K562 (cell line): ENCODE data around the gene AGPAT2. TPM values are rescaled to one million over a fixed set of nuclear protein-coding genes. Genes with fewer than 3 reads are reported as not detected.
A peak's percentile ranks its signal among the peaks of the same experiment; 100 is the strongest.

Source experiments
- ATAC-seq: fragments of 200-7000 bp; cut with Tn5 transposase; 3 replicates; pipeline ENCODE4 v1.9.1; 2020; ENCODE audit warnings: moderate library complexity
- BruUV-seq: library from RNA; stranded (reverse); fragments of 400-500 nt; replicated peaks from 2 replicates; lab custom pipeline; 2021; lab: Mats Ljungman, UMichigan
- CTCF ChIA-PET: fragments of 300-600 bp; formaldehyde crosslinking; extraction: SDS; loops from one replicate; lab custom pipeline; 2021; ENCODE audit warnings: low intra/inter-chr PET ratio; lab: Yijun Ruan, JAX
- POLR2A ChIA-PET: fragments of 300-600, 350-650 bp; sonication (Branson Sonifier 250); formaldehyde crosslinking; extraction: SDS; loops from one replicate; lab custom pipeline; 2021; ENCODE audit warnings: antibody characterized with exemption, inconsistent platforms; lab: Yijun Ruan, JAX
- DNase-seq, 4 experiments: peaks; one replicate each; pipeline versions ENCODE4 v3.0.0 to v3.0.0-alpha.2; 2011 to 2018; ENCODE audit warnings: low spot score in 3 of 4, mixed read lengths in 3 of 4; ENCODE audit errors: extremely low read depth in 1 of 4
- FAIRE-seq: peaks from 2 replicates; lab custom pipeline; 2011; peaks lifted over from hg19 to GRCh38; lab: Jason Lieb, UNC
- H2AFZ ChIP-seq: 2 replicates; pipeline ENCODE4 v1.6.0; 2011; ENCODE audit warnings: low read depth, low read length, control low read depth, inconsistent platforms
- H3K27ac ChIP-seq: fragments of 200-600 bp; 3 replicates; pipeline ENCODE4 v1.8.0; 2011; ENCODE audit warnings: low read depth, mild to moderate bottlenecking, control low read depth, inconsistent platforms, low read length, moderate library complexity, mixed read lengths; ENCODE audit errors: extremely low read depth
- H3K27me3 ChIP-seq, 2 experiments: fragments of 300-600 bp in 1 of 2; 2 replicates in 1 of 2; 3 replicates in 1 of 2; pipeline versions ENCODE4 v1.6.0 to v1.8.0; 2011; ENCODE audit warnings: inconsistent platforms in 2 of 2, low read length in 2 of 2, mild to moderate bottlenecking in 1 of 2, mixed read lengths in 1 of 2, moderate library complexity in 1 of 2; ENCODE audit not compliant: control insufficient read depth in 2 of 2, insufficient read depth in 2 of 2
- H3K36me3 ChIP-seq: fragments of 300-600 bp; 3 replicates; pipeline ENCODE4 v1.8.0; 2011; ENCODE audit warnings: mild to moderate bottlenecking, low read length, inconsistent platforms; ENCODE audit not compliant: control insufficient read depth, insufficient read depth
- H3K4me1 ChIP-seq, 2 experiments: fragments of 200-600 bp in 1 of 2; replicated peaks in 1 of 2; 2 replicates in 1 of 2; 3 replicates in 1 of 2; pipeline versions ENCODE4 v1.5.1 to v1.8.0; 2011; ENCODE audit warnings: inconsistent platforms in 2 of 2, low read length in 2 of 2, mild to moderate bottlenecking in 1 of 2, mixed read lengths in 1 of 2, moderate library complexity in 1 of 2; ENCODE audit not compliant: control insufficient read depth in 2 of 2, insufficient read depth in 2 of 2
- H3K4me2 ChIP-seq: 2 replicates; pipeline ENCODE4 v1.6.1; 2011; ENCODE audit warnings: low read length, control low read depth, inconsistent platforms, mixed read lengths; ENCODE audit not compliant: insufficient read depth
- H3K4me3 ChIP-seq: fragments of 200-600 bp; sonication (generic), shearing (Covaris generic); 2 replicates; pipeline ENCODE4 v1.5.1; 2016; ENCODE audit warnings: control low read depth, inconsistent platforms
- H3K79me2 ChIP-seq: fragments of 200-600 bp; 3 replicates; pipeline ENCODE4 v1.8.0; 2011; ENCODE audit warnings: low read length, inconsistent platforms; ENCODE audit not compliant: control insufficient read depth, insufficient read depth
- H3K9ac ChIP-seq, 2 experiments: 2 replicates each; pipeline versions ENCODE4 v1.6.0 to v1.6.1; 2011; ENCODE audit warnings: low read depth in 2 of 2, low read length in 2 of 2, control low read depth in 1 of 2, inconsistent platforms in 1 of 2, mild to moderate bottlenecking in 1 of 2, mixed read lengths in 1 of 2; ENCODE audit not compliant: insufficient read depth in 1 of 2
- H3K9me1 ChIP-seq: one replicate; pipeline ENCODE4 v1.6.0; 2011; ENCODE audit warnings: inconsistent platforms, mild to moderate bottlenecking, low read length, moderate library complexity; ENCODE audit not compliant: control insufficient read depth, insufficient read depth
- H3K9me3 ChIP-seq: replicated peaks from 2 replicates; pipeline ENCODE4 v1.5.1; 2011; ENCODE audit warnings: low read depth, low read length, inconsistent platforms; ENCODE audit not compliant: control insufficient read depth, insufficient read depth
- H4K20me1 ChIP-seq: replicated peaks from 2 replicates; pipeline ENCODE4 v1.6.1; 2011; ENCODE audit warnings: low read length, inconsistent platforms, mixed read lengths; ENCODE audit not compliant: control insufficient read depth, insufficient read depth
- ELF4 ChIP-seq: fragments of 450-650 bp; formaldehyde crosslinking; IDR thresholded peaks from 2 replicates; pipeline ENCODE4 v1.4.0; 2022; ENCODE audit warnings: missing genetic modification characterization
- HNRNPLL ChIP-seq: fragments of 200-400 bp; formaldehyde crosslinking; IDR thresholded peaks from 2 replicates; pipeline ENCODE4 v1.6.1; 2017; ENCODE audit warnings: low read length, low read depth, mild to moderate bottlenecking; ENCODE audit not compliant: poor library complexity, severe bottlenecking
- KAT2B ChIP-seq: IDR thresholded peaks from one replicate; pipeline ENCODE4 v1.6.1; 2012; ENCODE audit warnings: low read depth, mild to moderate bottlenecking, control low read depth, inconsistent platforms, low read length, moderate library complexity
- MTF1 ChIP-seq: fragments of 250-450 bp; sonication (Bioruptor Pico); IDR thresholded peaks from 2 replicates; pipeline ENCODE4 v1.9.0; 2021; ENCODE audit warnings: moderate library complexity, mild to moderate bottlenecking, inconsistent platforms, borderline replicate concordance
- MXD1 ChIP-seq: fragments of 250-450 bp; sonication (Bioruptor Pico); IDR thresholded peaks from 2 replicates; pipeline ENCODE4 v1.8.0; 2021; ENCODE audit warnings: borderline replicate concordance, mild to moderate bottlenecking, moderate library complexity; ENCODE audit not compliant: poor library complexity, severe bottlenecking
- NCOA4 ChIP-seq: fragments of 450-650 bp; IDR thresholded peaks from 2 replicates; pipeline ENCODE4 v1.6.1; 2018; ENCODE audit warnings: mild to moderate bottlenecking; ENCODE audit not compliant: partially characterized antibody
- NR2C1 ChIP-seq, 2 experiments: fragments of 450-650 bp; IDR thresholded peaks; 2 replicates each; pipeline ENCODE4 v1.6.1; 2017; ENCODE audit warnings: mild to moderate bottlenecking in 2 of 2, antibody characterized with exemption in 1 of 2, inconsistent platforms in 1 of 2, missing compliant biosample characterization in 1 of 2, missing genetic modification characterization in 1 of 2
- ZNF740 ChIP-seq, 3 experiments: fragments of 200-800 bp in 1 of 3; sonication (Bioruptor generic) in 1 of 3; sonication (generic) in 1 of 3; formaldehyde crosslinking in 1 of 3; IDR thresholded peaks; 2 replicates each; pipeline versions ENCODE4 v1.6.1 to v1.8.0; 2016 to 2022; ENCODE audit warnings: mild to moderate bottlenecking in 2 of 3, missing compliant biosample characterization in 2 of 3, missing genetic modification characterization in 2 of 3, missing genetic modification reagents in 1 of 3
- WGBS: fragments of 100-300 bp; shearing (Covaris generic); methylation state at CpG from one replicate; pipeline ENCODE4 v1.1.6; 2016; ENCODE audit warnings: low coverage, mixed read lengths; ENCODE audit not compliant: insufficient coverage; ENCODE audit errors: missing lambda C conversion rate; 5-methylcytosine and 5-hydroxymethylcytosine counted together
- in situ Hi-C: fragments of 300-500 bp; cut with MboI; formaldehyde crosslinking; loops from 4 replicates; pipeline ENCODE4 v1.15.0; 2018; ENCODE audit warnings: inconsistent platforms, mixed read lengths
- intact Hi-C: fragments of 100-400 bp; cut with micrococcal nuclease; formaldehyde crosslinking; loops from 2 replicates; pipeline ENCODE4 v1.14.2; 2022
- polyA plus RNA-seq, 8 experiments: library from polyadenylated mRNA; depleted of rRNA in 4 of 8; stranded (reverse) in 5 of 8; unstranded in 3 of 8; fragments of >200 nt; fragmentation: Nextera tagmentation in 2 of 8; fragmentation: Illumina TruSeq in 1 of 8; extraction: Ambion mirVana in 2 of 8; extraction: Trizol in 1 of 8; gene quantifications; 2 replicates each; pipeline versions ENCODE4 v1.2.1 to v1.2.3, GENCODE V29; 2011 to 2014; ENCODE audit warnings: inconsistent platforms in 1 of 8, missing spikeins in 1 of 8
- total RNA-seq, 7 experiments: library from RNA; depleted of rRNA in 6 of 7; stranded (reverse); fragments of >200 nt in 6 of 7; fragmentation: Illumina TruSeq in 2 of 7; extraction: Trizol in 2 of 7; gene quantifications; 2 replicates each; pipeline versions ENCODE4 v1.2.1 to v1.2.3, GENCODE V29; 2011 to 2021; ENCODE audit warnings: low replicate concordance in 1 of 7
- TF ChIP-seq, protein P1 (sequence below), 2 experiments: fragments of 450-650 bp; conservative IDR thresholded peaks; 2 replicates each; pipeline ENCODE4 v1.6.1; 2017; ENCODE audit warnings: mild to moderate bottlenecking in 2 of 2, moderate library complexity in 2 of 2
- TF ChIP-seq, protein P2 (sequence below): IDR thresholded peaks from 2 replicates; pipeline ENCODE4 v1.6.1; 2011; ENCODE audit warnings: borderline replicate concordance, low read depth, mild to moderate bottlenecking, moderate library complexity, low read length; ENCODE audit not compliant: insufficient read depth, poor library complexity, severe bottlenecking

Gene AGPAT2
- total and polyA plus RNA-seq, 9 of the 15 experiments (the other 6 are each of a cell fraction or from before 2014, with no cell fraction given), result 0.13 to 54.5 (median 23.9) TPM

DNA sequence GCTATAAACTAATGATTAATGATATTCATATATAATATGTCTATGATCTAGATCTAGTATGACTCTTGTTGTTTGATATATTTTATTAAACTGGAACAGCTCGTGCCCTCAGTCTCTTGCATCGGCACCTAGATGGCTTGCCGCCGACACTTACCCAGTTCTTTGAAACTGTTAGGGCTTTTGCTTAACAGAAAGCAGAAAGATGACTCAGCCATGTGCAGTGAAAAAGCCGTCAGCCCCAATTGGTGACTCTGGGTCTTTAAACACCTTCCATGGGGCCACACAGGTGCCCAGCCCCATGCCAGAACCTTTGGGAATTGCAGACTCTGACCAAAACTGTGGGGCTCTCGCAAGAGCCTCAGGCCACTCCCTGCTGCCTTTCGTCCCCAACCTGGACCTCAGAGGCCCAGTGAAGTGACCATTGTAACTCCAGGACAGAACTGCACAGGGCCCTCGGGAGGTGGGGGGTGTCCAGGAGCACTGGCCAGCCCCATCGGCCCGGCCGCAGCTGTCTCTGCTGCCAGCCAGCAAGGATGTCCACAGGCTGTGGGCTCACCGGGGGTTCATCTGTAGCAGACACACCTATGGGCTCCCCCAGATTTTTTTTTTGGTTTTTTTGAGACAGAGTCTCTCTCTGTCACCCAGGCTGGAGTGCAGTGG lies 47.7 kb upstream of the AGPAT2 start:
- in situ Hi-C loops, result no loop called here
- peak in 1 of 4 experiments; percentile 20 for DNase-seq
- peaks cover 6 to 53% of the 10 kb centered on the region in 2 experiments; a peak in 3 of 5 replicates for H3K4me1 ChIP-seq
- no peak for TF ChIP-seq MXD1 (CRISPR knock-in tag)
- TF ChIP-seq HNRNPLL, result no peak
- TF ChIP-seq NCOA4, result no peak
- TF ChIP-seq MTF1 (CRISPR knock-in tag), result no peak
- no peak for TF ChIP-seq KAT2B
- no peak for TF ChIP-seq NR2C1 (IDR thresholded peaks at IDR 0.05)
- TF ChIP-seq NR2C1 (tag; IDR thresholded peaks at IDR 0.05), result no peak
- 0 out of 2 replicates have a peak, but pooled peaks have one; percentile 38 for TF ChIP-seq ZNF740 (CRISPR knock-in tag; IDR thresholded peaks at IDR 0.05)
- TF ChIP-seq ZNF740 (tag; IDR thresholded peaks at IDR 0.05), result no peak
- TF ChIP-seq, protein P1, sequence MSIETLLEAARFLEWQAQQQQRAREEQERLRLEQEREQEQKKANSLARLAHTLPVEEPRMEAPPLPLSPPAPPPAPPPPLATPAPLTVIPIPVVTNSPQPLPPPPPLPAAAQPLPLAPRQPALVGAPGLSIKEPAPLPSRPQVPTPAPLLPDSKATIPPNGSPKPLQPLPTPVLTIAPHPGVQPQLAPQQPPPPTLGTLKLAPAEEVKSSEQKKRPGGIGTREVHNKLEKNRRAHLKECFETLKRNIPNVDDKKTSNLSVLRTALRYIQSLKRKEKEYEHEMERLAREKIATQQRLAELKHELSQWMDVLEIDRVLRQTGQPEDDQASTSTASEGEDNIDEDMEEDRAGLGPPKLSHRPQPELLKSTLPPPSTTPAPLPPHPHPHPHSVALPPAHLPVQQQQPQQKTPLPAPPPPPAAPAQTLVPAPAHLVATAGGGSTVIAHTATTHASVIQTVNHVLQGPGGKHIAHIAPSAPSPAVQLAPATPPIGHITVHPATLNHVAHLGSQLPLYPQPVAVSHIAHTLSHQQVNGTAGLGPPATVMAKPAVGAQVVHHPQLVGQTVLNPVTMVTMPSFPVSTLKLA (conservative IDR thresholded peaks at IDR 0.05), result no peak
- TF ChIP-seq, protein P2, sequence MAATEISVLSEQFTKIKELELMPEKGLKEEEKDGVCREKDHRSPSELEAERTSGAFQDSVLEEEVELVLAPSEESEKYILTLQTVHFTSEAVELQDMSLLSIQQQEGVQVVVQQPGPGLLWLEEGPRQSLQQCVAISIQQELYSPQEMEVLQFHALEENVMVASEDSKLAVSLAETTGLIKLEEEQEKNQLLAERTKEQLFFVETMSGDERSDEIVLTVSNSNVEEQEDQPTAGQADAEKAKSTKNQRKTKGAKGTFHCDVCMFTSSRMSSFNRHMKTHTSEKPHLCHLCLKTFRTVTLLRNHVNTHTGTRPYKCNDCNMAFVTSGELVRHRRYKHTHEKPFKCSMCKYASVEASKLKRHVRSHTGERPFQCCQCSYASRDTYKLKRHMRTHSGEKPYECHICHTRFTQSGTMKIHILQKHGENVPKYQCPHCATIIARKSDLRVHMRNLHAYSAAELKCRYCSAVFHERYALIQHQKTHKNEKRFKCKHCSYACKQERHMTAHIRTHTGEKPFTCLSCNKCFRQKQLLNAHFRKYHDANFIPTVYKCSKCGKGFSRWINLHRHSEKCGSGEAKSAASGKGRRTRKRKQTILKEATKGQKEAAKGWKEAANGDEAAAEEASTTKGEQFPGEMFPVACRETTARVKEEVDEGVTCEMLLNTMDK, result no peak
- TF ChIP-seq ELF4 (CRISPR knock-in tag), result no peak

More for the DNA sequence above, 47.7 kb upstream of the AGPAT2 start:
- ChIA-PET POLR2A (interaction anchor here (0.6 to 1.0 kb wide), 2 partner anchors 12 to 61 kb away, joined by 3 read pairs; partner anchors contain the start of gene CCDC183), CTCF (no interaction called here)
- 43% methylated on average over 11 of the region's 12 CpGs for WGBS
- H3K9ac ChIP-seq, result peak overlapping the region in 1 of 2 experiments; percentile 52; a peak in 1 of 4 replicates
- H3K27ac ChIP-seq, result no peak overlapping the region
- no peak overlapping the region for H3K4me2 ChIP-seq
- no peaks in the 10 kb centered on the region for H3K9me3 ChIP-seq
- peaks cover 4% of the 10 kb centered on the region for H3K9me1 ChIP-seq
- no peaks in the 10 kb centered on the region for H4K20me1 ChIP-seq
- no TSS peak for BruUV-seq
- peaks cover 0 to 5% of the 10 kb centered on the region in 2 experiments; a peak in 2 of 5 replicates for H3K27me3 ChIP-seq
- H3K4me3 ChIP-seq, result no peak overlapping the region
- intact Hi-C loops, result no loop called here
- H2AFZ ChIP-seq, result peak overlapping the region; percentile 17; the same call in 1 of the 2 replicates
- H3K36me3 ChIP-seq, result peaks cover 12% of the 10 kb centered on the region; the same call in 2 of the 3 replicates
- peaks cover 13% of the 10 kb centered on the region for H3K79me2 ChIP-seq
- peak; percentile 19; the same call in 2 of the 3 replicates for ATAC-seq
- FAIRE-seq, result peak; percentile 49
